ENCODE data around the gene MCUR1. TPM values are rescaled to one million over a fixed set of nuclear protein-coding genes. Genes with fewer than 3 reads are reported as not detected.
A peak's percentile ranks its signal among the peaks of the same experiment; 100 is the strongest.
"Not testable (repeated sequence)": the region's sequence is repeated elsewhere in the genome, so short reads cannot be mapped to it uniquely, and the experiment has no call there.

The MCUR1 gene, protein sequence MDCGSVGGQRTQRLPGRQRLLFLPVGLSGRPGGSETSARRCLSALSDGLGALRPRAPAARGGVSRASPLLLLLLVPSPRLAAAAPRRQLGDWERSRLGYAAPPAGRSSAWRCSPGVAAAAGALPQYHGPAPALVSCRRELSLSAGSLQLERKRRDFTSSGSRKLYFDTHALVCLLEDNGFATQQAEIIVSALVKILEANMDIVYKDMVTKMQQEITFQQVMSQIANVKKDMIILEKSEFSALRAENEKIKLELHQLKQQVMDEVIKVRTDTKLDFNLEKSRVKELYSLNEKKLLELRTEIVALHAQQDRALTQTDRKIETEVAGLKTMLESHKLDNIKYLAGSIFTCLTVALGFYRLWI
- total RNA-seq (2022) (16.3 and 16.4 TPM in 2 replicates), Bru-seq, nascent RNA (percentile 66 among the genes with signal in this experiment), BruChase-seq, experiment 1, labeled RNA remaining after a 6-hour chase (percentile 75 among the genes with signal in this experiment), BruChase-seq, experiment 2, labeled RNA remaining after a 2-hour chase (percentile 65 among the genes with signal in this experiment)
- long read RNA-seq, full-length matches to known transcripts: 20 of 24 reads
- long read RNA-seq, partial matches to known transcripts: 1 of 24 reads
- long read RNA-seq, other reads (novel, unspliced or antisense): 3 of 24 reads

DNA sequence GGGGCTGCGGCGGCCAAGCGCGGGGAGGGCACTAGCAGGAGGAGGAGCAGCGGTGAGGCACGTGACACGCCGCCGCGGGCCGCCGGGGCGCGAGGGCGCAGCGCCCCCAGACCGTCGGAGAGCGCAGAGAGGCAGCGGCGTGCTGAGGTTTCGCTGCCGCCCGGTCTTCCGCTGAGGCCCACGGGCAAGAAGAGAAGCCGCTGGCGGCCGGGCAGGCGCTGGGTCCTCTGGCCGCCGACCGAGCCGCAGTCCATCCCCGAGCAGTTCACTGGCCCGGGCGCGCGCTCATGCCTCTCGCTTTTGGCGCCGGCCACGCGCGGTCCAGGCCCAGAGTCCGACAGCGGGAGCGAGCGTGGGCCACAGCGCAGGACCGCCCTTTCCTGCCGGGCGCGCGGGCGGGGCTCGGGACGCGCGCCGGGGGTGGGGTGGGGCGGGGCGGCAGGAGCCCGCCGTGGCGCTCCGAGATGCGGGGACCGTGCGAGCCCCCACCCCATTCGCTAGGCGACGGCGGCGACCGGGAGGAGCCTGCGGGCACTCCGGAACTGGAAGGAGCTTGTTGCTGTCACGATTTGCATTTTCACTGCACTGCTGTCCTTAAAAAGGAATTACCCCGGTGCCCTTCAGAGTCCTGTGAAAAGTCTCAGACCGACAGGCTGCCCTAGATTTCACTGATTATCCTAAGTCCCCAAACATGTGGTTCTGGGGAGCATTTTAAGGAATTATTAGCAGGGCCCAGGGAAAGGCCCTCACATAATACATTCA is at the start of gene MCUR1:
MCUR1 (minus strand) TSS at position 382 of the 762 bp plus-strand sequence; CDS start at position 254, 128 bp downstream.
- H3K27ac Mint-ChIP-seq (ENCODE audit: unreplicated experiment): peak within 1 kb of the TSS; percentile 61
- peak within 1 kb of the TSS; percentile 84 for H3K4me3 Mint-ChIP-seq (ENCODE audit: low read depth, unreplicated experiment)
- peak; percentile 78 for DNase-seq
- H3K9me3 Mint-ChIP-seq (ENCODE audit: low read depth, unreplicated experiment): no peaks in the 10 kb centered on the region
- TF ChIP-seq, protein P1, sequence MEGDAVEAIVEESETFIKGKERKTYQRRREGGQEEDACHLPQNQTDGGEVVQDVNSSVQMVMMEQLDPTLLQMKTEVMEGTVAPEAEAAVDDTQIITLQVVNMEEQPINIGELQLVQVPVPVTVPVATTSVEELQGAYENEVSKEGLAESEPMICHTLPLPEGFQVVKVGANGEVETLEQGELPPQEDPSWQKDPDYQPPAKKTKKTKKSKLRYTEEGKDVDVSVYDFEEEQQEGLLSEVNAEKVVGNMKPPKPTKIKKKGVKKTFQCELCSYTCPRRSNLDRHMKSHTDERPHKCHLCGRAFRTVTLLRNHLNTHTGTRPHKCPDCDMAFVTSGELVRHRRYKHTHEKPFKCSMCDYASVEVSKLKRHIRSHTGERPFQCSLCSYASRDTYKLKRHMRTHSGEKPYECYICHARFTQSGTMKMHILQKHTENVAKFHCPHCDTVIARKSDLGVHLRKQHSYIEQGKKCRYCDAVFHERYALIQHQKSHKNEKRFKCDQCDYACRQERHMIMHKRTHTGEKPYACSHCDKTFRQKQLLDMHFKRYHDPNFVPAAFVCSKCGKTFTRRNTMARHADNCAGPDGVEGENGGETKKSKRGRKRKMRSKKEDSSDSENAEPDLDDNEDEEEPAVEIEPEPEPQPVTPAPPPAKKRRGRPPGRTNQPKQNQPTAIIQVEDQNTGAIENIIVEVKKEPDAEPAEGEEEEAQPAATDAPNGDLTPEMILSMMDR (IDR thresholded peaks at IDR 0.05; ENCODE audit: unreplicated experiment): no peak
- no peaks in the 10 kb centered on the region for H3K27me3 Mint-ChIP-seq (ENCODE audit: unreplicated experiment)
- intact Hi-C loops (cut with micrococcal nuclease; ENCODE audit: unreplicated experiment): no loop called here
- CTCF ChIA-PET: no interaction called here
- BruUV-seq (replicated peaks): no TSS peak
- H3K4me1 Mint-ChIP-seq (ENCODE audit: low read depth, unreplicated experiment): peaks cover 18% of the 10 kb centered on the region
- H3K36me3 Mint-ChIP-seq (ENCODE audit: insufficient read depth, unreplicated experiment): peaks cover 21% of the 10 kb centered on the region

DNA sequence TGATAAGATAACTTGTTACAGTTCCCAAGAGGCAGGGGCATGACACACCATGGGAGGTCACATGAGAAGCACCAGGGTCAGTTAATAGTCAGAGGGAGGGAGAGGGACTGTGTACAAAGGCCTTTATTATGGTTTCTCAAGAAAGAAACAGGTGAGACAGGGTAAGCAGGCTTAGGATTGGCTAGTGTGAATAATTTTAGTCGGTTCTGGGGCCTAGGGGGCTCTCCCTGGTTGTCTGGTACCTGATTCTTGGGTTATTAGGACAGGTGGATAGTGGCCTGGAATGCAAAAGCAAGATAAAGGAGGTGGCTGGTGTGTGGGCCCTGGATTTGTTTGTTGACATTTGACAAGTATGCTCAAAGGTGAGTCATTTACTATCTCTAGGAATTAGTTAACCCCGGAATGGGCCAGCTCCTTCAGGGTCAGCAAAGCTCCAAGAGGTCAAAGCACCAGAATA is 49.4 kb upstream of the MCUR1 start:
- no TSS peak for BruUV-seq (replicated peaks)
- no peaks in the 10 kb centered on the region for H3K9me3 Mint-ChIP-seq (ENCODE audit: low read depth, unreplicated experiment)
- intact Hi-C loops (cut with micrococcal nuclease; ENCODE audit: unreplicated experiment): no loop called here
- H3K4me3 Mint-ChIP-seq (ENCODE audit: low read depth, unreplicated experiment): no peak overlapping the region
- no peak for DNase-seq
- no peak overlapping the region for H3K27ac Mint-ChIP-seq (ENCODE audit: unreplicated experiment)
- H3K27me3 Mint-ChIP-seq (ENCODE audit: unreplicated experiment): no peaks in the 10 kb centered on the region
- CTCF ChIA-PET: no interaction called here
- TF ChIP-seq, protein P1 (IDR thresholded peaks at IDR 0.05; ENCODE audit: unreplicated experiment): no peak
- peaks cover 7% of the 10 kb centered on the region for H3K4me1 Mint-ChIP-seq (ENCODE audit: low read depth, unreplicated experiment)
- peaks cover 5% of the 10 kb centered on the region for H3K36me3 Mint-ChIP-seq (ENCODE audit: insufficient read depth, unreplicated experiment)

DNA sequence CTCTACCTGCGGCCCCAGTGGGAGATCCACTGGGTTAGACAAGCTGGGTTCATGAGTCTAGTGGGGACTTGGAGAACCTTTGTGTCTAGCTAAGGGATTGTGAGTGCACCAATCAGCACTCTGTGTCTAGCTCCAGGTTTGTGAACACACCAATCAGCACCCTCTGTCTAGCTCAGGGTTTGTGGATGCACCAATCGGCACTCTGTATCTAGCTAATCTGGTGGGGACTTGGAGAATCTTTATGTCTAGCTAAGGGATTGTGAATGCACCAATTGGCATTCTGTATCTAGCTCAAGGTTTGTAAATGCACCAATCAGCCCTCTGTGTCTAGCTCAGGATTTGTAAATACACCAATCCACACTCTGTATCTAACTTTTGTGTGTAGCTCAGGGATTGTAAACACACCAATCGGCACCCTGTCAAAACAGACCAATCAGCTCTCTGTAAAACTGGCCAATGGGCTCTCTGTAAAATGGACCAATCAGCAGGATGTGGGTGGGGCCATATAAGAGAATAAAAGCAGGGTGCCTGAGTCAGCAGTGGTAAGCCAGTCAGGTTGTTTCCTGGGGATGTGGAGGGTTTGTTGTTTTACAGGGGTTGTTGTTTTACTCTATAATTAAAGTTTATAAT is 46.3 kb upstream of the MCUR1 start:
- intact Hi-C loops (cut with micrococcal nuclease; ENCODE audit: unreplicated experiment); H3K9me3 Mint-ChIP-seq (ENCODE audit: low read depth, unreplicated experiment); BruUV-seq (replicated peaks); H3K4me1 Mint-ChIP-seq (ENCODE audit: low read depth, unreplicated experiment); H3K27me3 Mint-ChIP-seq (ENCODE audit: unreplicated experiment); H3K4me3 Mint-ChIP-seq (ENCODE audit: low read depth, unreplicated experiment); CTCF ChIA-PET; H3K27ac Mint-ChIP-seq (ENCODE audit: unreplicated experiment); DNase-seq; H3K36me3 Mint-ChIP-seq (ENCODE audit: insufficient read depth, unreplicated experiment): not testable (repeated sequence)

DNA sequence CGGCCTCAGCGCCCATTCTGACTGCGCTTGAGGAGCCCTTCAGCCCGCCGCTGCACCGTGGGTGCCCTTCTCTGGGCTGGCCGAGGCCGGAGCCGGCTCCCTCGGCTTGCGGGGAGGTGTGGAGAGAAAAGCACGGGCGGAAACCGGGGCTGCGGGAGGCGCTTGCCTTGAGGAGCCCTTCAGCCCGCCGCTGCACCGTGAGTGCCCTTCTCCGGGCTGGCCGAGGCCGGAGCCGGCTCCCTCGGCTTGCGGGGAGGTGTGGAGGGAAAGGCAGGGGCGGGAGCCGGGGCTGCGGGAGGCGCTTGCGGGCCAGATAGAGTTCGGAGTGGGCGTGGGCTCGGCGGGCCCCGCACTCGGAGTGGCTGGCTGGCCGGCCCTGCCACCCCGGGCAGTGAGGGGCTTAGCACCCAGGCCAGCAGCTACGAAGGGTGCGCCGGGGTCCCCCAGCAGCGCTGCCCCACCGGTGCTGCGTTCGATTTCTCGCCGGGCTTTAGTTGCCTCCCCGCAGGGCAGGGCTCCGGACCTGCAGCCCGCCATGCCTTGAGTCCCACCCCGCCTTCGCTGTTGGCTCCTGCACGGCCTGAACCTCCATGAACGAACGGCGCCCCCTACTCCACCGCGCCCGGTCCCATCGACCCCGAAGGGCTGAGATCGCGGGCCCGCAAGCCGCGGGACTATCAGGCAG is 45.7 kb upstream of the MCUR1 start:
- Mint-ChIP-seq H3K4me3 (ENCODE audit: low read depth, unreplicated experiment) (no peak overlapping the region), H3K4me1 (ENCODE audit: low read depth, unreplicated experiment) (peaks cover 7% of the 10 kb centered on the region)
- CTCF ChIA-PET: interaction anchor here (0.8 kb wide), 1 partner anchor 10 kb away, joined by 3 read pairs; no protein-coding TSS in a partner anchor

More for the DNA sequence above, 45.7 kb upstream of the MCUR1 start:
- Mint-ChIP-seq H3K27ac (ENCODE audit: unreplicated experiment) (no peak overlapping the region), H3K27me3 (ENCODE audit: unreplicated experiment) (no peaks in the 10 kb centered on the region), H3K36me3 (ENCODE audit: insufficient read depth, unreplicated experiment) (peaks cover 5% of the 10 kb centered on the region), H3K9me3 (ENCODE audit: low read depth, unreplicated experiment) (no peaks in the 10 kb centered on the region)
- DNase-seq: no peak
- TF ChIP-seq, protein P1 (IDR thresholded peaks at IDR 0.05; ENCODE audit: unreplicated experiment): no peak
- intact Hi-C loops (cut with micrococcal nuclease; ENCODE audit: unreplicated experiment): no loop called here
- no TSS peak for BruUV-seq (replicated peaks)

Data from Calu3 (cell line).